ENCODE measurements around the gene LENG8. TPM values are rescaled to one million over a fixed set of nuclear protein-coding genes. Genes with fewer than 3 reads are reported as not detected.

Gene LENG8
- total and polyA plus RNA-seq, 2 of the 8 experiments (the other 6 are each of a cell fraction or from before 2014, with no cell fraction given) = 62.2 to 108 TPM

GRCh38 chr19:54422136-54422535, 26.9 kb upstream of the LENG8 start:
- POLR2A ChIA-PET (ENCODE audit: partially characterized antibody) = interaction anchor here (0.6 to 5.6 kb wide), 8 partner anchors 12 to 707 kb away, joined by 3 to 133 read pairs (median 3); no protein-coding TSS in a partner anchor
- DNase-seq (ENCODE audit: low read depth in 1 of 2, low spot score in 2 of 2) (peak in 1 of 2 experiments; percentile 70), FAIRE-seq (no peak)

More at GRCh38 chr19:54422136-54422535, 26.9 kb upstream of the LENG8 start:
- Histone ChIP-seq H2BK12ac (ENCODE audit: low read depth, low read length) (peak overlapping the region; percentile 98; the same call in 1 of the 2 replicates), H4K91ac (replicated peaks; ENCODE audit: insufficient read length, low read length) (peak overlapping the region; percentile 96), H2BK120ac (replicated peaks; ENCODE audit: low read depth, low read length) (no peak overlapping the region), H2BK15ac (ENCODE audit: low read length) (no peak overlapping the region), H4K5ac (ENCODE audit: insufficient read length, low read depth, low read length) (peak overlapping the region; percentile 70), H2BK5ac (ENCODE audit: low read depth, low read length) (peak overlapping the region; percentile 97; the same call in 1 of the 2 replicates), H3K23ac (ENCODE audit: insufficient read length) (no peak overlapping the region), H3K27me3 (replicated peaks in 1 of 4; ENCODE audit: control insufficient read depth in 3 of 4, extremely low read depth in 1 of 4, insufficient read depth in 3 of 4, low read length in 3 of 4) (peaks cover 0 to 4% (median 1%) of the 10 kb centered on the region in 4 experiments; a peak in 2 of 7 replicates), H3K79me1 (ENCODE audit: low read depth, low read length) (peaks cover 13% of the 10 kb centered on the region), H3K4me2 (ENCODE audit: insufficient read depth in 1 of 2, low read depth in 2 of 2, low read length in 2 of 2) (peak overlapping the region; percentile 44 to 86), H3K79me2 (ENCODE audit: control insufficient read depth in 1 of 2, insufficient read depth in 2 of 2, low read length in 2 of 2) (peaks cover 5 to 6% of the 10 kb centered on the region in 2 experiments; a peak in 2 of 4 replicates), H3K18ac (ENCODE audit: extremely low read depth, low read length) (peak overlapping the region; percentile 19; the same call in 1 of the 2 replicates), H3K9ac (replicated peaks in 1 of 4; ENCODE audit: extremely low read depth in 1 of 4, low read depth in 3 of 4, low read length in 3 of 4) (no peak overlapping the region), H3K23me2 (ENCODE audit: low read depth, low read length) (peaks cover 6% of the 10 kb centered on the region), H3K27ac (ENCODE audit: low read depth, low read length) (no peak overlapping the region), H3K56ac (replicated peaks; ENCODE audit: insufficient read length, low read depth, low read length) (no peak overlapping the region), H2AK5ac (ENCODE audit: low read depth, low read length) (no peak overlapping the region), H3K4me3 (ENCODE audit: extremely low read depth in 1 of 4, insufficient read depth in 2 of 4, low read depth in 3 of 4, low read length in 4 of 4) (peak overlapping the region in 1 of 4 experiments; percentile 59; a peak in 1 of 8 replicates), H2AFZ (ENCODE audit: low read length) (no peak overlapping the region), H4K20me1 (replicated peaks in 1 of 2; ENCODE audit: control insufficient read depth in 1 of 2, insufficient read depth in 2 of 2, low read length in 2 of 2) (peaks cover 0 to 12% of the 10 kb centered on the region in 2 experiments), H3K9me3 (ENCODE audit: insufficient read depth in 2 of 2, low read depth in 1 of 2, low read length in 1 of 2) (no peaks in the 10 kb centered on the region), H2BK20ac (ENCODE audit: low read length) (no peak overlapping the region), H3K4ac (replicated peaks; ENCODE audit: insufficient read length, low read depth, low read length) (no peak overlapping the region), H3K36me3 (ENCODE audit: control insufficient read depth in 2 of 4, insufficient read depth in 4 of 4, low read length in 3 of 4) (peaks cover 2 to 24% (median 3%) of the 10 kb centered on the region in 4 experiments; a peak in 7 of 8 replicates), H3K4me1 (replicated peaks in 1 of 4; ENCODE audit: control insufficient read depth in 3 of 4, insufficient read depth in 4 of 4, low read length in 3 of 4) (peaks cover 15 to 44% (median 32%) of the 10 kb centered on the region in 4 experiments), H4K8ac (ENCODE audit: extremely low read depth, insufficient read depth, low read length) (peak overlapping the region; percentile 63), H3K14ac (ENCODE audit: insufficient read length) (no peak overlapping the region)
- WGBS, 2 experiments (ENCODE audit: extremely low coverage in 1 of 2, insufficient coverage in 1 of 2, insufficient read length in 1 of 2, insufficient replicate concordance in 2 of 2, low coverage in 1 of 2, low lambda C conversion rate in 2 of 2, missing lambda C conversion rate in 1 of 2) = 61% methylated on average over 20 of the region's 20 CpGs; no CpG with 5 or more reads in 1 of the 2 experiments
- CTCF ChIA-PET (ENCODE audit: partially characterized antibody) = interaction anchor here (1.1 to 4.9 kb wide), 8 partner anchors 8 to 68 kb away, joined by 3 to 58 read pairs (median 9); no protein-coding TSS in a partner anchor
- no peak for TF ChIP-seq POLR2AphosphoS5 (IDR thresholded peaks at IDR 0.05; ENCODE audit: low read depth, low read length)
- peak; percentile 29 to 44 (median 33); a peak in 3 of 4 replicates for TF ChIP-seq CTCF (IDR thresholded peaks at IDR 0.05; ENCODE audit: control extremely low read depth in 1 of 3, insufficient read depth in 1 of 3, low read depth in 1 of 3, low read length in 3 of 3)
- peak in 1 of 2 experiments; percentile 35; a peak in 2 of 4 replicates for TF ChIP-seq RAD21 (IDR thresholded peaks at IDR 0.05 in 1 of 2, conservative IDR thresholded peaks at IDR 0.05 in 1 of 2; ENCODE audit: low read depth in 2 of 2, low read length in 2 of 2)

All from H1 (cell line).